SK-N-SH treated with all-trans-retinoic acid at 6 μM for 48 hours (cell line): ENCODE measurements around the gene TEX2.

ENCODE experiments used
- ARNTL ChIP-seq: fragments of 450-650 bp; formaldehyde crosslinking; IDR thresholded peaks from 2 replicates; pipeline ENCODE4 v1.5.0; 2020; ENCODE audit warnings: low read depth, mild to moderate bottlenecking, moderate library complexity, borderline replicate concordance
- BACH2 ChIP-seq: fragments of 250-450 bp; sonication (Bioruptor Pico); IDR thresholded peaks from 2 replicates; pipeline ENCODE4 v1.9.0; 2021; ENCODE audit warnings: mild to moderate bottlenecking, borderline replicate concordance
- CSDC2 ChIP-seq: fragments of 250-450 bp; sonication (Bioruptor Pico); IDR thresholded peaks from 2 replicates; pipeline ENCODE4 v1.5.0; 2020; ENCODE audit warnings: mild to moderate bottlenecking, moderate library complexity
- GLIS3 ChIP-seq: fragments of 250-450 bp; sonication (Bioruptor Pico); IDR thresholded peaks from 2 replicates; pipeline ENCODE4 v1.5.0; 2020; ENCODE audit warnings: mild to moderate bottlenecking, moderate library complexity
- PATZ1 ChIP-seq: fragments of 250-450 bp; sonication (Bioruptor Pico); IDR thresholded peaks from 2 replicates; pipeline ENCODE4 v1.8.0; 2020; ENCODE audit warnings: mild to moderate bottlenecking, moderate library complexity, borderline replicate concordance
- POU6F1 ChIP-seq: fragments of 250-450 bp; sonication (Bioruptor Pico); IDR thresholded peaks from 2 replicates; pipeline ENCODE4 v1.8.0; 2021; ENCODE audit warnings: low read depth, mild to moderate bottlenecking, moderate library complexity, borderline replicate concordance
- RARB ChIP-seq: fragments of 250-450 bp; sonication (Bioruptor Pico); IDR thresholded peaks from 2 replicates; pipeline ENCODE4 v1.8.0; 2021; ENCODE audit warnings: mild to moderate bottlenecking, moderate library complexity
- TCF4 ChIP-seq: fragments of 250-450 bp; sonication (Bioruptor Pico); IDR thresholded peaks from 2 replicates; pipeline ENCODE4 v1.8.0; 2021; ENCODE audit warnings: mild to moderate bottlenecking, moderate library complexity, borderline replicate concordance
- ZFP30 ChIP-seq: fragments of 450-650 bp; formaldehyde crosslinking; IDR thresholded peaks from 2 replicates; pipeline ENCODE4 v1.5.0; 2022; ENCODE audit warnings: mild to moderate bottlenecking, moderate library complexity
- ZNF8 ChIP-seq: fragments of 450-650 bp; formaldehyde crosslinking; IDR thresholded peaks from 2 replicates; pipeline ENCODE4 v1.5.0; 2020; ENCODE audit warnings: mild to moderate bottlenecking, moderate library complexity
- TF ChIP-seq, protein P1 (sequence below): fragments of 250-450 bp; sonication (Bioruptor Pico); IDR thresholded peaks from 2 replicates; pipeline ENCODE4 v1.5.1; 2020; ENCODE audit warnings: low read depth, mild to moderate bottlenecking, moderate library complexity

GRCh38 chr17:64196601-64197000, 66.5 kb downstream of the TEX2 start:
- TF ChIP-seq GLIS3 (CRISPR knock-in tag) (no peak), BACH2 (CRISPR knock-in tag) (no peak), PATZ1 (no peak), ZNF8 (CRISPR knock-in tag) (no peak), POU6F1 (CRISPR knock-in tag) (no peak), ZFP30 (CRISPR knock-in tag) (no peak), RARB (no peak), CSDC2 (CRISPR knock-in tag) (no peak), ARNTL (CRISPR knock-in tag) (no peak), TCF4 (no peak)
- TF ChIP-seq, protein P1, sequence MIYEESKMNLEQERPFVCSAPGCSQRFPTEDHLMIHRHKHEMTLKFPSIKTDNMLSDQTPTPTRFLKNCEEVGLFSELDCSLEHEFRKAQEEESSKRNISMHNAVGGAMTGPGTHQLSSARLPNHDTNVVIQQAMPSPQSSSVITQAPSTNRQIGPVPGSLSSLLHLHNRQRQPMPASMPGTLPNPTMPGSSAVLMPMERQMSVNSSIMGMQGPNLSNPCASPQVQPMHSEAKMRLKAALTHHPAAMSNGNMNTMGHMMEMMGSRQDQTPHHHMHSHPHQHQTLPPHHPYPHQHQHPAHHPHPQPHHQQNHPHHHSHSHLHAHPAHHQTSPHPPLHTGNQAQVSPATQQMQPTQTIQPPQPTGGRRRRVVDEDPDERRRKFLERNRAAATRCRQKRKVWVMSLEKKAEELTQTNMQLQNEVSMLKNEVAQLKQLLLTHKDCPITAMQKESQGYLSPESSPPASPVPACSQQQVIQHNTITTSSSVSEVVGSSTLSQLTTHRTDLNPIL (CRISPR knock-in tag): no peak
